Mononuclear cell (primary cell): ENCODE data around the gene FSIP1. TPM values are rescaled to one million over a fixed set of nuclear protein-coding genes. Genes with fewer than 3 reads are reported as not detected.

ENCODE experiments used
- H3K27me3 ChIP-seq: 2 replicates; pipeline ENCODE4 v1.6.0; 2011; ENCODE audit warnings: low read length, control low read depth; ENCODE audit not compliant: insufficient read depth
- H3K4me1 ChIP-seq: 2 replicates; pipeline ENCODE4 v1.5.1; 2011; ENCODE audit warnings: mild to moderate bottlenecking, low read length, control low read depth; ENCODE audit not compliant: insufficient read depth
- H3K4me3 ChIP-seq: 2 replicates; pipeline ENCODE4 v1.5.1; 2011; ENCODE audit warnings: mild to moderate bottlenecking, low read length, moderate library complexity
- H3K9me3 ChIP-seq: 2 replicates; pipeline ENCODE4 v1.5.1; 2011; ENCODE audit warnings: low read depth, mild to moderate bottlenecking, control low read depth, low read length
- total RNA-seq: library from RNA; depleted of rRNA; stranded (reverse); fragments of >200 nt; gene quantifications from one replicate; pipeline ENCODE4 v1.2.3, GENCODE V29; 2012

Gene FSIP1
- total RNA-seq, 1 donor, result 0.94 TPM

DNA sequence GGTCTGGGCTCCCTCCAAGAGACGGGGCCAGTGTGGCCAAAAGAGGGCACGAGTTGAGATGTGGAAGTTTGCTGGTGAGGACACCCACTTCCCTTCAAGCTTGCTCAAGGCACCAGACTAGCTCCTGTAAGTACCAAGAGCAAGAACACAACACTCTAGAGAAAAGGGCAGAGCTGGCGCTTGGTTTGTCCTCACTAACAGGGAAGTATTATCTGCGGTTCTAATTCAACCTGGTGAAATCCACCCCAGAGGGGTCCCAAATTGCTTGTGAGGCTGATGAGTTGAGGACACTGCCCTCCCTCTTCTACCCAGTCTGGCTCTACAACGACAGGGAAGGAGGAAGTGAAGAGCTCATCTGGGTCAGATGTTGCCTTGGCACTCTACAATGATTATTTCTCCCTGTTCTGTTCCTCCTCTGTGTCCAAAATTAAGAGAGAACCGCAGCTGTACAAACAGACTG is 16.9 kb upstream of the FSIP1 start:
- no peak overlapping the region for H3K4me3 ChIP-seq
- H3K27me3 ChIP-seq, result no peaks in the 10 kb centered on the region
- H3K4me1 ChIP-seq, result no peaks in the 10 kb centered on the region
- no peaks in the 10 kb centered on the region for H3K9me3 ChIP-seq

DNA sequence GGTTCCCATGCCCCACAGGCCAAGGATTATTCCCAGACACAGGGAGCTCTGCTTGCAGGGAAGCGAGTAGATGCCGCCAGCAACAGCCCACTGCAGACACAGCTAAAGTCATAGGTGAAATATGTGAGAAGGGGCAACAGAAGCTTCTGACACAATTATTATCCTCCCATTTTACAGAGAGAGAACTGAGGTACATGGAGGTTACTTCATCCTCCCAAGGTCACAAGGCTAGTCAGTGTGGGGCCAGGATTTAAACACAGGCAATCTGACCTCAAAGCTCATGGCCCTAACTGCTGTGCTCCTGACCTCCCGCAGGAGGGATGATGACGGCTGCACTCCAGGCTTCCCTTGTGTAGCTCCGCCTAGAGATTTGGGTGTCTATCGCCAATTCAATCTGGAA is 15.7 kb upstream of the FSIP1 start:
- Histone ChIP-seq H3K9me3 (no peaks in the 10 kb centered on the region), H3K27me3 (no peaks in the 10 kb centered on the region), H3K4me1 (no peaks in the 10 kb centered on the region), H3K4me3 (no peak overlapping the region)

DNA sequence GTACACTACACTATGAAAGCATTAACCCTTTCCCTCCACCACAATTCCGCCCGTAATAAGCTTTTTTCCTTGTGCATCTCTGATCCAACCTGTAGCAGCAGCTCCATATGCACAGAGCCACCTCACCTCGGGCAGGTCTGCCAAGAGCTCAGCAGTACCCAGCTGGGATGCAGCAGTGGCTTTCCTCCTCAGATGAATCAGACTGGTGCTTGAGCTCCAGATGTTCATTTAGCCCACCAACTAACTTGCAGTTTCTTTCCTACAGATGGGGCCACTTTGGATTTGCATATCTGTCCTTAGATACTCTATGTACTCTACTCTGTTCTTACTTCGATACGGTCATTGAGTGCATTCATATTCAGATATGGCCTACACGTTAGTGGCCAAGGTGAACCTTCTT is 14.8 kb upstream of the FSIP1 start:
- no peaks in the 10 kb centered on the region for H3K9me3 ChIP-seq
- no peak overlapping the region for H3K4me3 ChIP-seq
- no peaks in the 10 kb centered on the region for H3K27me3 ChIP-seq
- no peaks in the 10 kb centered on the region for H3K4me1 ChIP-seq

DNA sequence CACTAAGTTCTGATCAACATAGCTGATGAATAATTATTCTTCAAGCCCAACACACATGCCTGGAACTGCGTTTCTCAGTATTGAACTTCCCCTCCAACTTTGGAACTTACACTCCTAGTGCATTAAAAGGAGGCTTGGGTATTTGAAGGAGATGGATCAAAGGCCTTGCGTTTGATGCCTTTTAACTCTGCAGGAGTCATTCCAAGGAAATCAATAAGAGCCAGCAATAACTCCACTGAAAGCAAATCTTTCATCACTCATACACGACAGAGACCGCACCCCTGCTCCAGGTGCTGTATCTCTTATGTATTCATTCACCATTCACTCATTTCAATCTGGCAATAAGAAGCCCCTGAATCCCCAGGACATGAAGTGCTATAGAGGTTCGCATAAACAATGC is 14.0 kb upstream of the FSIP1 start:
- Histone ChIP-seq H3K27me3 (no peaks in the 10 kb centered on the region), H3K4me3 (no peak overlapping the region)

DNA sequence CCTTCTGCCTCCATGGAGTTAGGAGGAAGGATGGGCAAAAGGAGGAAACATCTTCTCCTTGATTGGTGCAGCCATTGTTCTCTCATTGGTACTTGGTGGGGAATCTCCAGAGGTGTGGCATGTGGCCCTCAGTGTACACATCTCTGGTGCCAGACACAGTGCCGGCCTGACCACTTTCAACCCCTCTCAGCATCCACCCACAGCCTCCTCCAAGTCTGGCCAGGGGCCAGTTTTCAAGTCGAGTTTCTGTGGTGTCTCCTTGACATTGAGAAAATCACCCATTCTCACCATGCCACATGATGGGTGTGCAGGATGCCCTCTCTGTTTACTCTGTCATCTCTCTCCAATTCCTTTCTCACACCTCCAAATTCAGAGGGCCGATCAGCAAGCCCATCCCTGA is 12.8 kb upstream of the FSIP1 start:
- no peak overlapping the region for H3K4me3 ChIP-seq
- no peaks in the 10 kb centered on the region for H3K27me3 ChIP-seq
- no peaks in the 10 kb centered on the region for H3K4me1 ChIP-seq
- no peaks in the 10 kb centered on the region for H3K9me3 ChIP-seq

More for the DNA sequence above, 14.0 kb upstream of the FSIP1 start:
- no peaks in the 10 kb centered on the region for H3K4me1 ChIP-seq
- no peaks in the 10 kb centered on the region for H3K9me3 ChIP-seq

DNA sequence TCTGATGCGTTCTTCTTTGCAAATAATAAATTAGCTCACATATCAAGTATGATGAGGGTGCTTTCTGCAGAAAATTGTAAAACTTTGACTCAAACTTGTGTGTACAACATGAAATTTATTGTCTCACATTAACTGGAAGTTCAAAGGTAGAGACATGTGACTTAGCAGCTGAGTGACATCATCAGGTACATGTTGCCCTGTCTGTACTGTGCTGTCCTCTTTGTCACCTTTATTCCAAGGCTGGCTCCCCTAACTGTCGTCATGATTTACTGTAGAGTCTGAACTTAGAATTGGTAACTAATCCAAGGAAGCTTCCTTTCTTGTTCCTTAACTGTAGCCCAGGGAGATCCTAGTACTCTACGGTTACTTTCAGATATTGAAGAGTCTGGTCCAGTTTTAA is 12.3 kb upstream of the FSIP1 start:
- Histone ChIP-seq H3K4me1 (no peaks in the 10 kb centered on the region), H3K27me3 (no peaks in the 10 kb centered on the region), H3K9me3 (no peaks in the 10 kb centered on the region), H3K4me3 (no peak overlapping the region)

DNA sequence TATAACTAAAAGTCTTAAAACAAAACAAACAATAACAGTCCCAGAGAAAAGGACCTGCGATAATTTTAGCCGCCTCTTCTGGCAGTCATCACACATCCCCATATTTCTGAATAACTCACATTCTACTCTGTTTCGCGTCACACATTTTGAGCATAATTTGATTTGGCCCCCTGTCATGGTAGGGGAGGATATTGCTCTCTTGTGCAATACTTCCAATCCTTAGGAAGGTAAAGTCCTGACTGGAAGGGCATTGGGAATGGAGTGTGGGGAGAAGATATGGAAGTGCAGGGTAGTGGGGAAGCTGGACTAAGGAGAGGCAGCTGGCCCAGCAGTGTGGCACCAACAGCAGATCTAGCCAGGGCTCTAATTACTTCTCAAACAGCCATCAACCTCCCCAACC is 11.3 kb upstream of the FSIP1 start:
- H3K9me3 ChIP-seq, result no peaks in the 10 kb centered on the region
- no peaks in the 10 kb centered on the region for H3K4me1 ChIP-seq
- no peak overlapping the region for H3K4me3 ChIP-seq
- no peaks in the 10 kb centered on the region for H3K27me3 ChIP-seq

DNA sequence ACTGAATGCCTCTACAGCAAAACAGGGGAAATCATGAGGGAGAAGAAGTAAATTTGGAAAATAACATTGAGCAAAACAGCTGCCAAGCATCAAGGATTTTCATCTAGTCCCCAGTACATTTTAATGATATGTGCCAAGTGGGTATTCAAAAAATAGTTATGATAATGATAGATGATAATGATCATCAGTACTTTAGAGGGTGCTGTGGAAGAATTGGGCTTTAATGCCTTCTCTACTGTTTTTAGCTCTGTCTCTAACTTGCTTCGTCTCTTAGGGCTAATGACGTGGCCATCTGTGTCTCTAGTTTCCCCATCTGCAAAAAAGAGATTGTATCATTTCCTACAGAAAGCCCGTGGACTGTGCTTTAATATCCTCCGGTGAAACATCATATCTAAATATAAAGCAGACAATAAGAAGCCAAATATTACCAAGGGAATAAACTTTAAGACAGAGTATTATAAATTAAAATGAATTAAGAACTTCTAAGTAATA is 10.2 kb upstream of the FSIP1 start:
- Histone ChIP-seq H3K4me3 (no peak overlapping the region), H3K9me3 (no peaks in the 10 kb centered on the region), H3K4me1 (no peaks in the 10 kb centered on the region), H3K27me3 (no peaks in the 10 kb centered on the region)

DNA sequence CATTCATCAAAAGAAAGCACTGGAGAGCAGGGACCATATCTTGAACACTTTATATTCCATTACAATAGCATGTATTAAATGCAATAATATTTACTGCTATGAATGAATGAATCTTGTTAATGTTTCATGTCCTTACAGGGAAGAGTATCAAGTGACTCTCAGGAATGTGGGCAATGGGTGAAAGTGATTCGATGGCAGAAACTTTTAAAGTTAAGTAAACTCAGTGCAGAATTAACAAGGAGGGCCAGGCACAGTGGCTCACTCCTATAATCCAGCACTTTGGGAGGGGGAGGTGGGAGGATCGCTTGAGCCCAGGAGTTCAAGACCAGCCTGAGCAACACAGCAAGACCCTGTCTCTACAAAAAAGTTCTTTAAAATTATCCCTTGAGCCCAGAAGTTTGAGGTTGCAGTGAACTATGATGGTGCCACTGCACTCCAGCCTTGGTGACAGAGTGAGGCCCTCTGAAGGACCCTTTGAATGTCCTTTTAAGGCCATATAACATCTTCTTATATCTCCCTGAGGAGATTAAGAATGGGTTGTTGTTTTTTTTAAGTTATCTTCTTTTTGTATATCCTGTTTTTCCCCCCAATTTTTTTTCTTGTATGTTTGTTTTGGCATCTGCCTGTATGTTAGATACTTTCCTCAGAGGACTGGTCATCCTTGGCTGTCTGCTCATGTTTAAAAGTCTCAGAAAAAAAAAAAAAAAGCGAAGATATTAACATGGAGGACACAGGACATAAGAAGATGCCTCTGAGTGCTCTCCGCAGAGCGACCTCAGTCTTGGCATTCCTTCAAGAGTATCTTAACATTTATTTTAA is 9.6 kb upstream of the FSIP1 start:
- Histone ChIP-seq H3K4me1 (no peaks in the 10 kb centered on the region), H3K4me3 (no peak overlapping the region), H3K9me3 (no peaks in the 10 kb centered on the region), H3K27me3 (no peaks in the 10 kb centered on the region)

DNA sequence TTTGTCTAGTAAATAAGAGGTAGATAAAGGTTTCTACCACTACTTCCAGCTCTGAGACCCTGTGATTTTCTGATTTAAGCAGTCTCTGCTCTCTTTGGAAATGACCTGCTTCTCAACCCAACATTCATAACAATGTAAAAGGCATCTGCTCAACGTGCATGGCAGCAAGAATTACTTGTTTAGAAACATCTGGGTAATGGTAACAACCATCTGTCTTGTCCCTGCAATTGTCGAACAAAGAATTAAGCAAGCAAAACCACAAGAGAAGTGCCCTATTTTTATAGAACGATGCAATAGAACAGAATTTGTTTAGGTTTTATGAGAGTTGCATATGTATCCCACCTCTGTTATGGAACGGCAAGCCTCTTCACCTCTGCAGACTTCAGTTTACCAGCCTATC is 7.1 kb upstream of the FSIP1 start:
- H3K4me3 ChIP-seq, result no peak overlapping the region
- no peaks in the 10 kb centered on the region for H3K27me3 ChIP-seq
- H3K9me3 ChIP-seq, result no peaks in the 10 kb centered on the region
- H3K4me1 ChIP-seq, result no peaks in the 10 kb centered on the region

DNA sequence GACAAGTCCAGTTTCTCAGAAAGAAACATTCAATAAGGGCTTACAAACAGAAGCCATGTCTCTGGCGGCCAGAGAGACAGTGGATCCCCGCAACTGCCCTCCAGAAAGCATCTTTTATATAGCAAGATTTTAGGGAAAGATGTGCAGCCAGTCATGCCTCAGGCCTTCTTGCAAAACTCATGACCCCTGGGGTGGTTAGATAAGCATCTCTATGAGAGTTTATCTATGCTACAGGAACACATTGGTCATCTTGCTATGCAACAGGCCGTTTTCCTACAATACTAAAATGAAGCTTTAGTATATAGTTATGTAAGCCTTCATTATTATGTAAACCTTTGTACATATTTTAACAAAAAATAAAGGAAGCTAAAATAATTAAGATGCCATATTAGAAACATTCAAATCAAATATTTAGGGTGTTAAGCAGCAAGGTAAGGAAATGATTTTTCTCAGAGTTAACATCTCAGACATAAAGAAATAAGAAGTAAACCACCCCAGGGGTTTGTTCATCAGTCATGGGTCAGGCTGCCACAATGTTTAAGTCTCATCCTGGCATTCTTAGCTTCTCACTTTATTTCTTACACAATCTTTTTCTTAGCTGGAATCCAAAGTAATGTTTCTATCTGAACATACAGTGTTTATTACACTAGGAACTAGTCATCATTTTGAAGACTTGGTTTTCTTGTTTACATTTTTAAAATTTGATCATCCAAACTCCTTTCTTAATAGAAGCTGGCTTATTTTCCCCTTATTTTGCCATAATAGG is 6.3 kb upstream of the FSIP1 start:
- Histone ChIP-seq H3K4me1 (peaks cover 3% of the 10 kb centered on the region), H3K4me3 (no peak overlapping the region), H3K27me3 (no peaks in the 10 kb centered on the region), H3K9me3 (no peaks in the 10 kb centered on the region)

DNA sequence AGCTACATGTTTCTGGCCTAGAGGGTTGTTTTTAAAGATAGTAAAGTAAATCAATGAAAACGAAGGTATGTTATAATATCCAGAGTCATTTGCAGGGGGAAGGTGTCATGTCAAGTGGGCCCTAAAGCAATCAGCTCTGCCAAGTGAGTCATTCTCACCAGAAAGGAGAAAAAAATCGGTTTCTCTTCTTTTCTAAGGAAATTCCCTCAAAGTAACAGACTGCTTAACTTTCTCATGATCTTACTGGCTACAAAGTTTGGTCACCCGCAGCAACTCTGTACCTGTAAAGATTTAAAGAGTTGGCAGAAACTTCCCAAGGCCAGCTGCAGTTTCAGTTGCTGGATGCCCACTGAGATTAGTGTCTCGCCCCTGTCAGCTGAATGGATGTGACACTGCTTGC is 5.5 kb upstream of the FSIP1 start:
- Histone ChIP-seq H3K9me3 (no peaks in the 10 kb centered on the region), H3K27me3 (no peaks in the 10 kb centered on the region), H3K4me3 (no peak overlapping the region), H3K4me1 (peaks cover 11% of the 10 kb centered on the region)

DNA sequence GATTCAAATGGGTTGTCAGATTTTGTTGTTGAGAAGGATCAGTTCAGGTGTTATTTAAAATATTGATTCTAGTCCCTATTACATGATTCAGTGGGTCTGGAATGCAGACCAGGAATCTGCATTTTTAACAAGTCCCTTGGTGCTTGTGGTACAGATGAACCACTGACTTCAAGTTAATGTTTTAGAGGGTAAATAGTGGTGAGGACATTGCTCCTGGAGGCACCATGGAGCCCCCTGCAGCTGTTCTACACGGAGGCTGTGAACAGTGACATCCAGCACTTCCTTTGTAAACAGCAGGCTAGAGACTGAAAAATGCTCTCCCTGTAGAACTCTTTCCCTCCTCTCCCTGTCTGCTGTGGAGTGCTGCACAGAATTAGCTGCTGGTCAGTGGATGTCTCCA is 4.8 kb upstream of the FSIP1 start:
- Histone ChIP-seq H3K9me3 (no peaks in the 10 kb centered on the region), H3K27me3 (no peaks in the 10 kb centered on the region), H3K4me3 (no peak overlapping the region), H3K4me1 (peaks cover 12% of the 10 kb centered on the region)

DNA sequence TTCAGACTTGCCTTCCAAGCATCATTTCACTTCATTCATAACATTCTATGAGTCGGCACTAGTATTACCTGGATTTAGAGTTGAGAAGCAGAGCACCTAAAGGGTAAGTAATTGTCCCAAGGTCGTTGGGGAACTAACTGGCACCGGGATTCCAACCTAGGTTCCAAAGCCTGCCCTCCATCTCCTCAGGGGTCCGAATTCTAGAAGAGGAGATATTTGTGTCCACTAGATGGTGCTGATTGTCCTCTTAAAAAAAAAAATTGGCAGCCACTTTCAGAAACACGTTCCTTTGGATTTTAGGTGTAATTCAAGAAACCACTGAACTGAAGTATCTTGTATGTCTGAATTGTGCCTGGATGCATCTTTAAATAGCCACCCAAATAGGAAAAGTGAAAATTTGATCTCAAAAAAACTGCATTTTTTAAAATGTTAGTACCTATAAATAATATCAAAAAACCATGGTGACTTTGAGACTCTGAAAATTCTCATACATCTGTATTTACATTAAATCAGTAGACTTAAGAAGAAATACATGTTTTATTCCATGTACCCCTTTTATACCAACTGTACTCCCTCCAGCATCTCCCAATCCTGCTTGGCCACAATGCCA is 3.9 kb upstream of the FSIP1 start:
- H3K4me3 ChIP-seq, result no peak overlapping the region
- peaks cover 19% of the 10 kb centered on the region for H3K4me1 ChIP-seq
- H3K27me3 ChIP-seq, result no peaks in the 10 kb centered on the region
- H3K9me3 ChIP-seq, result no peaks in the 10 kb centered on the region

DNA sequence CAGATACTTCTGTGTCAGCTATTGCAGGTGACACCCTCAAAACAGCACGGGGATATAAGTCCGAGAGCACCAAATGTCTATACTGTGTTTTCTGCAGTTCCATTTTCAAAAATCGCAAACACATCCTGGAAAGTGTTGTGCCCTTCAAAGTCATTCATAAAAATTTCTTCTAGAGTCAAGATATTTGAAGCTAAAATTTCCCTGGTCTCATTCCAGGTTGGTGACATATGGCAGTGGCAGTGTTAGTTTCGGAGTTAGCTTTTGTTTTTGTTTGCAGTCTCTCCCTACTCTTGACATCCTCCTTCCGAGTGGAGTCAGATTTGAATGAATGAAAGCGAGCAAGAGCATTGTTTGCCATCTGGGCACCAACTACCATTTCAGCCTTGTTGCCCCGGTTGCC is 3.2 kb upstream of the FSIP1 start:
- H3K4me1 ChIP-seq, result peaks cover 20% of the 10 kb centered on the region
- H3K4me3 ChIP-seq, result no peak overlapping the region
- H3K27me3 ChIP-seq, result no peaks in the 10 kb centered on the region
- H3K9me3 ChIP-seq, result no peaks in the 10 kb centered on the region
